ENCODE results near the gene SEC24A. TPM values are rescaled to one million over a fixed set of nuclear protein-coding genes. Genes with fewer than 3 reads are reported as not detected.

SEC24A gene
- polyA plus RNA-seq, 6 donors from 2014 or later = 3.2 to 7.7 (median 5.6) TPM

Other genes with a start within 250 kb of the SEC24A start
- 10 to 100 TPM; 32.4 to 55.2 (median 37.0) TPM for gene CDKN2AIPNL, start 236.9 kb upstream of the SEC24A start, polyA plus RNA-seq (ENCODE audit: low read depth in 6 of 6)
- gene JADE2, start 123.1 kb upstream of the SEC24A start, polyA plus RNA-seq (ENCODE audit: low read depth in 6 of 6) = 10 to 100 TPM in 5 of 6 donors, 1 to 10 TPM in 1; 7.1 to 47.1 (median 27.1) TPM
- 10 to 100 TPM; 18.6 to 35.0 (median 33.2) TPM for gene SAR1B, start 16.0 kb upstream of the SEC24A start, polyA plus RNA-seq (ENCODE audit: low read depth in 6 of 6)
- gene CAMLG, start 89.8 kb downstream of the SEC24A start, polyA plus RNA-seq (ENCODE audit: low read depth in 6 of 6) = 10 to 100 TPM; 35.1 to 39.1 (median 37.2) TPM
- 10 to 100 TPM; 17.7 to 24.7 (median 18.9) TPM for gene DDX46, start 110.0 kb downstream of the SEC24A start, polyA plus RNA-seq (ENCODE audit: low read depth in 6 of 6)
- gene C5orf24, start 197.2 kb downstream of the SEC24A start, polyA plus RNA-seq (ENCODE audit: low read depth in 6 of 6) = 10 to 100 TPM in 5 of 6 donors, 1 to 10 TPM in 1; 5.7 to 15.3 (median 12.0) TPM
- 10 to 100 TPM in 2 of 6 donors, 1 to 10 TPM in 4; 6.7 to 14.8 (median 9.1) TPM for gene TXNDC15, start 225.6 kb downstream of the SEC24A start, polyA plus RNA-seq (ENCODE audit: low read depth in 6 of 6)

Measured in naive B cell (primary cell).